Inflammatory macrophage treated with lipopolysaccharide for 4 hours (primary cell): ENCODE results near the gene EMB.
"Not testable (repeated sequence)": the region's sequence is repeated elsewhere in the genome, so short reads cannot be mapped to it uniquely, and the experiment has no call there.

Experiments
- DNase-seq: peaks from one replicate; pipeline ENCODE4 v3.0.0-alpha.2; 2020

Gene EMB, protein sequence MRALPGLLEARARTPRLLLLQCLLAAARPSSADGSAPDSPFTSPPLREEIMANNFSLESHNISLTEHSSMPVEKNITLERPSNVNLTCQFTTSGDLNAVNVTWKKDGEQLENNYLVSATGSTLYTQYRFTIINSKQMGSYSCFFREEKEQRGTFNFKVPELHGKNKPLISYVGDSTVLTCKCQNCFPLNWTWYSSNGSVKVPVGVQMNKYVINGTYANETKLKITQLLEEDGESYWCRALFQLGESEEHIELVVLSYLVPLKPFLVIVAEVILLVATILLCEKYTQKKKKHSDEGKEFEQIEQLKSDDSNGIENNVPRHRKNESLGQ

DNA sequence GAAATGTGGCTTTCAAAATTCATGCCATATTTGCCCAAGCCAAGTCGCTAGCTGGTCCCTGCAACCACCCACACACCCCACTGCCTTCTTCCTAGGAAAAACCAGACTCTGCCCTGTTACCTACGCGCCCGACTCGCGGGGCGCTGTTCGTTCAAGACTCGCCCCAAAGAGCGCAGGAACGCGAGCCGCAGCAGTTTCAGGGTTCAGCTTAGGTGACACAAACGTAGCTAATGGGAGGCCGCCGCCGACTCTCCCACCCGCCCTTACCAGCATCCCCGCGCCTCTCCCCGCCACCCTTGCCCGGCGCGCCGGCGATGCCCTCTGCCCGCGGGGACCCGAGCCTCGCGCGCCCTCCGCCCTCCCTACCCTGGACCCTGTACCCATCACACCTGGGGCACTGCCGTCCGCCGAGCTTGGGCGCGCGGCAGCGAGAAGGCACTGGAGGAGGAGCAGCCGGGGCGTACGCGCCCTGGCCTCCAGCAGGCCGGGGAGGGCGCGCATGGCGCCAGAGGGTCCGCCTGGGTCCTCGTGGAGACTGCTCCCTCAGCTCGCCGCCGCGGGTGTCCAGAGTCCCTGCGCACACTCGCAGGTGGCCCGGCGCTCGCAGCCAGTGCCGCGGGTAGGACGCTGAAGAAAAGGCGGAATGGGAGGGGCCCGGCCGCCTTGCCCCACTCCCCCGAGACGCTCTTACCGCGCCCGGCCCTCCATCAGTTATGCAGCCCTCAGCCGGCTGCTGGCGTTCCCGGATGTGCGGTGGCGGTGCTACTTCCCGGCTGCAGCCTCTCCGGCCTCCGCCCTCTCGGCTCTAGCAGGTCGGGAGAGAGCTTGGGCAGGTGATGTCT is at the start of gene EMB:
Gene EMB, minus strand, starts transcription at position 638 of the 842 bp plus-strand sequence. Its CDS starts 137 bp downstream, at position 501.
- DNase-seq, result peak; percentile 50

DNA sequence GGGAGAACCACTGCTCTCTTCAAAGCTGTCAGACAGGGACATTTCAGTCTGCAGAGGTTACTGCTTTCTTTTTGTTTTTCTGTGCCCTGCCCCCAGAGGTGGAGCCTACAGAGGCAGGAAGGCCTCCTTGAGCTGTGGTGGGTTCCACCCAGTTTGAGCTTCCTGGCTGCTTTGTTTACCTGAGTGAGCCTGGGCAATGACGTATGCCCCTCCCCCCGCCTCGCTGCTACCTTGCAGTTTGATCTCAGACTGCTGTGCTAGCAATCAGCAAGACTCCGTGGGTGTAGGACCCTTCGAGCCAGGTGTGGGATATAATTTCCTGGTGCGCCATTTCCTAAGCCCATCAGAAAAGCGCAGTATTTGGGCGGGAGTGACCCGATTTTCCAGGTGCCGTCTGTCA is 48.4 kb upstream of the EMB start:
- DNase-seq, result not testable (repeated sequence)

DNA sequence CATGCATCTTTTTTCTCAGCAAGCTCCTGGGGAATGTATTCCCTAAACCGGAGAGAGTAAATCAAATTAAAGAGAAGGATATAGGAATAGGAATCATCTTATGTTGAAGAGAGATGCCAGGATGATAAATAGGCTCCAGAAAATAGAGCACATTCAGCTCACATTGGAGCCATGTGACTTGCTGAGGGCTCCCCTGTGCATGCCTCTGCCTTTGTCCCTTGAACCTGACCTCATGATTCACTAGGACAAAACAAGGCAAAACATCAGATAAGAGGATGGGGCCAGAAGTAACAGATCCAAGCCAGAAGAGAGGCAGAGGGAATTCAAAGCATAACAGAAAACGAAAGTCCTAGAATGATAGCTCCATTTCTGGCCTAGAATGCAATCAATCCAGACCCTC is 37.7 kb upstream of the EMB start:
- not testable (repeated sequence) for DNase-seq

DNA sequence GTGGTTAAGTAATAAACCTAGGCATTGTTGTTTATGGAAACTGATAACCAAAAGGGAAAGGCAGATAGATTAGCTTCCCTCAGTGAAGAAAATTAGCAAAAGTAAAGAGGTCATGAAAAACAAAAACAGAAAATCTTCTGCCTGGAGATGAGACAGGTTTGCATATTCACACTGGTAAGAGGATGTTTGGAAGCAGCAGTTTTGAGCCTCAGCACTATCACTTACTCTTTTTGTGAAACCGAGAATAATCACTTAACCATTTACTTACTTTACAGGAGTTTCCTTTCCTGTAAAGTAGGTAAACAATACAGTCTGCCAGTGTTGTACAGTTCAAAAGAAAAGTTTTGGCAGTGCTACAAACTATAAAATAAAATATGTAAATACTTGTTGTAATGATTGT is 35.5 kb upstream of the EMB start:
- no peak for DNase-seq

DNA sequence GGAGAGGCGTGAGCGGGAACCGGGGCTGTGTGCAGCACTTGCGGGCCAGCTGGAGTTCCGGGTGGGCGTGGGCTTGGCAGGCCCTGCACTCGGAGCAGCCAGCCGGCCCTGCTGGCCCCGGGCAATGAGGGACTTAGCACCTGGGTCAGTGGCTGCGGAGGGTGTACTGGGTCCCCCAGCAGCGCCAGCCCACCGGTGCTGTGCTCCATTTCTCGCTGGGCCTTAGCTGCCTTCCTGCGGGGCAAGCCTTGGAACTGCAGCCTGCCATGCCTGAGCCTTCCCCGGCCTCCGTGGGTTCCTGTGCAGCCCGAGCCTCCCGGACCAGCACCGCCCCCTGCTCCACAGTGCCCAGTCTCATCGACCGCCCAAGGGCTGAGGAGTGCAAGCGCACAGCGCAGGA is 23.9 kb upstream of the EMB start:
- not testable (repeated sequence) for DNase-seq

DNA sequence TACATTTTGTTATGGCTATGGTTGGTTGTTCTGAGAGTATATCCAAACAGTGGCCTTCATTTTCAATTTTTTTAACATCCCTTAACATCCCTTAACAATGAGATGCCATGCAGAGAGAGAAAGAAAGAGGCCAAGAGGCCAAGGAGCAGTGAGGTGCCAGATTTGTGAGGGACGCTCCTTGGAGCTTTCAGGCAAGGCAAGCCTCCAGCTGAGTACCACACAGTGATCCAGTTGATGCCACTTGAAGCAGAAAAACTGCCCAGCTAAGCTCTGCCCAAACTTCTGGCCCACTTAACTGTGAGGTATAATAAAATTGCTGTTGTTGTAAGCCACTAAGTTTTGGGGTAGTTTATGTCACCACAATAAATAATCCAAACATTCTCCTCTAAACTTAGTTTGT is 22.6 kb upstream of the EMB start:
- no peak for DNase-seq

DNA sequence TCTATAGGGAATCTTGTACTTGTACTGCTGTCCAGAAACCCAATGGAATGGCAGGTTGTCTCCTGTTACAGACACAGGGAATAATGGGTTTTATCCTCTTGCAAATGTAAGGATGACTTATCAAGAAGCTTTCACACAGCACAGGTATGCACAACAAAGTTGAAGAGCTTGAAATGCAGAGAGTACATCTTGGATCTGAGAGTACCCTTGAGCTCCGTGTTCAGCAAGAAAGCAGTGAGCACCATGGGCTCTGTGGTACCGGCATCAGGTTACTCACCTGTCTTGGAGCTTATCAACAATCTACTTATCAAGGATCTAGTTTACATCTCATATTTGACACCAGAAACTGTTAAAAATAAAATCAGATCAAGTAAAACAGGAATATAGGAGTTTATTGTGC is 22.0 kb upstream of the EMB start:
- no peak for DNase-seq

DNA sequence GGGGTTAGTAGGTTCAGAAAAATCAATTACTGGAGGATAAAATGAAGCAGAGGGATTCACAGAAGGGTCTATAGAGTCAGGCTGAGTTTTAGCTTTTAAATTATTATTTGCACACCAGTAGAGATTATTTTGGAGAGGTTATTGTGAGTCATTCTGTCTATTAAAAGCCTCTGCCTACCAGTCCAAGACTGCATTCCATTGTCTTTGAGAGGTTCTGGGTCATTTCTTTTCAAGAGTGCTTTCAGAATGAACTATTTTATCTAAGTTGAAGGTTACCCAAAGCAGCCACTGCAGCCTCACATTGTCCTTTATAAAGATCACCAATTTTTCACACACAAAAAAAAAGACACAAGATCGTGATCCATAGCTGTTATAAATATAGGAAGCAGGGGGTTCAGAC is 21.5 kb upstream of the EMB start:
- not testable (repeated sequence) for DNase-seq

DNA sequence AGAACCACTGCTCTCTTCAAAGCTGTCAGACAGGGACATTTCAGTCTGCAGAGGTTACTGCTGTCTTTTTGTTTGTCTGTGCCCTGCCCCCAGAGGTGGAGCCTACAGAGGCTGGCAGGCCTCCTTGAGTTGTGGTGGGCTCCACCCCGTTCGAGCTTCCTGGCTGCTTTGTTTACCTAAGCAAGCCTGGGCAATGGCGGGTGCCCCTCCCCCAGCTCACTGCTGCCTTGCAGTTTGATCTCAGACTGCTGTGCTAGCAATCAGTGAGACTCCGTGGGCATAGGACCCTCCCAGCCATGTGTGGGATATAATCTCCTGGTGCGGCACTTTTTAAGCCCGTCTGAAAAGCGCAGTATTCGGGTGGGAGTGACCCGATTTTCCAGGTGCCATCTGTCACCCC is 17.3 kb upstream of the EMB start:
- not testable (repeated sequence) for DNase-seq

DNA sequence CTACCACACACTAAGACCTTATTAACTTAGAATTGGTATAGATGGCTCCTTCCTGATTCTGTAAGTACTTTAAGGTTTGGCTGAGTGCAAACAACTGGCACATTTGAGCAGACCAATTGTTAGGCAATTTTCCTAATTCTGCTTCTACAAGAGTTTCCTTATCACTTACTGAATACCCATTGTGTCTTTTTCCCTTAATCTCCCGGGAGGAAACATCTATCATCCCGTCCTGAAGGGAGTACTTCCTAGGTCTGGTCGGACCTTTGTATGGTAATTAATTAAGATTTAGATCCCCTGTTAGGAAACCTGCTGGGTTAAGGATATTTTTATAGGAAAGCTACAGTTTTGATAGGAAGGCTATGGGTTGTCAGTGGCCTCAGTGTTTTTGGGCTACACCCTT is 8.2 kb upstream of the EMB start:
- DNase-seq, result not testable (repeated sequence)

DNA sequence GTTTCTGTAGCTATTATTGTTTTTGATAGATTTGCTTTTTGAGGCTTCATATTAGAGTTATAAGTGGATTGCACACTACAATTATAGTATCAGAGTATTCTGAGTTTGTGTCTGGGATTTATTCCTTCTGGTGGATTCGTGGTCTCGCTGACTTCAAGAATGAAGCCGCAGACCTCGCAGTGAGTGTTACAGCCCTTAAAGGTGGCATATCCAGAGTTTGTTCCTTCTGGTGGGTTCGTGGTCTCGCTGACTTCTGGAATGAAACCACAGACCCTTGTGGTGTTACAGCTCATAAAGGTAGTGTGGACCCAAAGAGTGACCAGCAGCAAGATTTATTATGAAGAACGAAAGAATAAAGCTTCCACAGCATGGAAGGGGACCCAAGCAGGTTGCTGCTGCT is 6.9 kb upstream of the EMB start:
- DNase-seq, result no peak

DNA sequence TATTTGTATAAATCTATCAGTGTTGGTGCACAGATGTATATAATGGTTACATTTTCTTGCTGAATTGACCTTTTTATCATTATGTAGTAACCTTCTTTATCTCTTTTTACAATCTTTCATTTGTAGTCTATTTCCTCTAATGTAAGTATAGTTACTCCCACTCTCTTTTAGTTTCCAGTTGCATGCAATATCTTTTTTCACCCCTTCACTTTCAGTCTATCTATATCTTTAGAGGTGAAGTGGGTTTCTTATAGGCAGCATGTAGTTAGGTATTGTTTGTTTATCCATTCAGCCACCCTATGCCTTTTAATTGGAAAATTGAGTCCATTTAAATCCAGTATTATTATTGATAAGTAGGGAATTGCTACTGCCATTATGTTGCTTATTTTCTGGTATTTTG is 6.1 kb upstream of the EMB start:
- no peak for DNase-seq

DNA sequence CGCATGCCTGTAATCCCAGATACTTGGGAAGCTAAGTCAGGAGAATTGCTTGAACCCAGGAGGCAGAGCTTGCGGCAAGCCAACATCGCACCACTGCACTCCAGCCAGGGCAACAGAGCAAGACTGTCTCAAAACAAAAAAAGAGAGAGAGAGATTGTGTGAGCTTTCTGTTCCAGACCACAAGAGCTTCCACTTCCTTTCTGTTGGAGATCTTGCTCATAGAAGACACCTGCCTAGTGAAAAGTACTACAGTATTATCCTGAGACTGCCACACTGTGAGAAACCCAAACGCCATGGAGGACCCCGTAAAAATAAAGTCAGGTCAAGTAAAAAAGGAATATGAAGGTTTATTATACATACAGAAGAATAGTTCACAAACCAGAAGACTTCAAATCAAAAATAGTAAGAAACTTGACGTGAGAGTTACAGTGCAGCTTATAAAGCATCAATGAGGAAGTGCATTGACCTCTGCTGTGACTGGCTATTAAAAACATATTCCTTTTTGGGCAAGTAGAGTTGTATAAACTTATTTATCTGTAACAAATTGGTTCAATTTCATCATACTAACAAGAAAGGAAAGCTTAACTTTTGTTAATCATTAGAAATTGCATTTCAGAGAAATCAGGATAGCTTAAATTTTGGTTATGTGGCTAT is 4.3 kb upstream of the EMB start:
- peak; percentile 26 for DNase-seq

DNA sequence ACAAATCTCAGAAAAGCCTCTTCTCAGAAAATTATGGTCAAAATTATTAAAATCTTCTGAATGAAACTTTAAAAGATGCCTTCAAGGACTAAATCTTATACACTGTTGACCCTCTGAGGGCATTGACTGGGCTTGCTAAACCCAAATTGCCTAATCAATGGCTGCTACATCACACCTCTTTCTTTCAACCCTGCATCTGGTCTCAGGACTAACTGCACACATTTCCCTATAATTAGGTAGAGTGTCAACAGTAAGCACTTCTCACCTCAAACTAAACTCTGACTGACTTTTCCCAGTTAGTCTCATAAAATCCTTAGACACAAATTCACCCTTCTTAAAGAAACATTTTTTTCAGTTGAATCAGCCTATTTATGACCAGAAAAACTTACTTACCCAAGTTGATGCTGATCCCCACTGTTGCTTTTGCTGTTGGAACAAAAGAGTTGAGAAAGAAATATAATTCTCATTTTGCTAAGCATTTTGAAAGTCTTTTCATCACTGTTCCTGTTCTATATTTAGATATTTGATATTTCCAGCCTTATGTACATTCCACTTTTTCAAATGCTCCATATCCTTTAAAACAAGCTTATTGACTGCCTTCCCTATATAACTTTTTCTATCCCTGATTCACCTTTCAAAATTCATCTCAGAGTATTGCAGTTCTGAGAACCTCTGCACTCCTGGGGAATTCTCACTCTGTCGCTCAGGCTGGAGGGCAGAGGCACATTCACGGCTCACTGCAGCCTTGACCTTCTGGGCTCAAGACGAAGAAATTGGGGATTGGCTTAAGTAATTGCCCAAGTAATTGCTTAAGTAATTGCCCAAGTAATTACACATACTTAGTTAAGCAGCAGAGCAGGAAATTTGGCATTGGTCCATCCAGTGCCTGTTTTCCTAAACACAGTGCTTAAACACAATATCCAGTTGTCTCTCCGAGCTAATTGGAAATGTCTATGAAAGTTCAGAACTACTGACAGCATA is 1.8 kb upstream of the EMB start:
- DNase-seq, result not testable (repeated sequence)

DNA sequence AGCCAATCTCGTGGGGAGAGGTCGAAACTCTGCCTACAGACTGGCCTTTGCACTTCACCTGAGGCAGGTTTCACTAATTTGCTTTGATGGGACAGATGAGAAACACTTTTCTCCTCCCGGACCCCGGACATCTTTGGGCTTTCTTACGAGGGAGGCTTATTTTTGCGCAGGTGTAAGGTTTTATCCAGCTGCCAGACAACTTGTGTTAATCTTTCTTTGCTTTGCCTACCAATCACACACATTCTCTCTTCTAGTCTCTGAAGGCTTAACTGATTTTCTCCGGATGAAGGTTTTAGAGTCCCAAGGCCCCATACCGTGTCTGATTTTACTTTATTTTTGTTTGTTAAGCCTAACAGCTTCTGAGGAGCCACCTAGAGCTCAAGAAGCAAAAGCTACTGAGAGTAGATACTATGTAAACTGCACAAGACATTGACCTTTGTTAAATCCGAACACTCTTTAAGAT is 436 bp upstream of the EMB start:
- DNase-seq, result no peak

DNA sequence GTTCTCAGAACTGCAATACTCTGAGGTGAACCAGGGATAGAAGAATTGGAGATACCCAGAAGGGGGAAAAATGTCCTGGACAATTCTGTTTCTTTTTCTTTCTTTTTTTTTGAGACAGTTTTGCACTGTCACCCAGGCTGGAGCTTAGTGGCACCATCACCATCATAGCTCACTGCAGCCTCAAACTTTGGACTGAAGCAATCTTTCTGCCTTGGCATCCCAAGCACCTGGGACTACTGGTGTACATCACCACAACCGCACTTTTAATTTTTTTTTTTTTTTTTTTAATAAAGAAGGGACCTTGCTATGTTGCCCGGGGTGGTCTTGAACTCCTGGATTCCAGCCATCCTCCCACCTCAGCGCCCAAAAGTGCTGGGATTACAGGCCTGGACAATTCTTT is 1.9 kb downstream of the EMB start:
- DNase-seq, result no peak

DNA sequence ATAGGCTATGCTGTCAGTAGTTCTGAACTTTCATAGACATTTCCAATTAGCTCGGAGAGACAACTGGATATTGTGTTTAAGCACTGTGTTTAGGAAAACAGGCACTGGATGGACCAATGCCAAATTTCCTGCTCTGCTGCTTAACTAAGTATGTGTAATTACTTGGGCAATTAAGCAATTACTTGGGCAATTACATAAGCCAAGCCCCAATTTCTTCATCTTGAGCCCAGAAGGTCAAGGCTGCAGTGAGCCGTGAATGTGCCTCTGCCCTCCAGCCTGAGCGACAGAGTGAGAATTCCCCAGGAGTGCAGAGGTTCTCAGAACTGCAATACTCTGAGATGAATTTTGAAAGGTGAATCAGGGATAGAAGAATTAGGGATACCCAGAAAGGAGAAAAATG is 3.0 kb downstream of the EMB start:
- peak; percentile 59 for DNase-seq

DNA sequence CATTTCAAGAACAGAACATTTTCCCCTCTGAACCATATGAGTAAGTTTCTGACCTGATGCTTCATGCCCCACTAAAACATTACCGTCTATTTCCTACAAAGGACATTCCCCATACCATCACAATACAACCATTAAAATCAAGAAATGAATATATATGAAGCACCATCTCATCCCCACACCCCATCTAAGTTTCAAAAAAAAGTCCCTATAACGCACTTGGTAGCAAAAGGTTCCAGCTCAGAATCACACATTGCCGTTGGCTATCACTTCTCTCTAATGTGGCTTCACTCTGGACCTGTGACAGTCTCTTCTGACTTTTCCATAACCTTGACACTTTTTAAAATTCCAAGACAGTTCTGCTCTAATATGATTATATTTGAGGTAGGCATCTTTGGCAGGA is 5.9 kb downstream of the EMB start:
- DNase-seq, result no peak

DNA sequence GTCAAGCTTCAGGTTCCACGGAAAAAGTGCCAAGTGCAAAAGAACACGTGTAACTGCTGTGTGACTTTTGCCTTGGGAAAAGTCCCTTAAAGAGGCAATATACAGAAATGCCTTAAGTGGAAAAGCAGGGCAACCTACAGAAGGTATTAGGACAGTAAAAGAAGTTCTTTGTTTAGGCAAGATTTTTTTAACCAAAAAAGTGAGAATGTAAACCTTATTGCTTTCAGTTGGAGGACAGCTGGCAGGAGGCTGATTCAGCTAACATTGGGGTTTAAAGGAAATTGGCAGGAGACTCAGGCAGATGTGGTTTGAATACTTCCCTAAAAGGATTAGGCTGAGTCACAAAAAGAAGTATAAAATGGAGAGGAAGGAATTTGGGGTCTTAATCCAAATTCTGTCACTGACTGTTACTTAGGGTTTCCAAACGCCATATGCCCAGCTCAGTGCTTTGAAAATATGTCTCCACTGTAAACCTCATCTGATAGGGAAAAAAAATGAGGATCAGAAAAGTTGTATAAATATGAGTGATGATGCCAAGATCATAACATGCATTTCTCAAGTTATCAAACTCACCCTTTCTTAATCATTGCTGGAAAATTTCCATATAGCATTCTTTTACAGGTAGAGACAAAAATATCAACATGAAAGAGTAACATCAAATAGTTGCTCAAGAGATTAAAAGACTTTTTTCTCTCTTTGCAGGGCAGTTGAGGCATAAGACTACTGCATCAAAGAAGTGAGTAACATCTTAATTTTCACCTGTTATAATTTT is 9.8 kb downstream of the EMB start:
- DNase-seq, result not testable (repeated sequence)

DNA sequence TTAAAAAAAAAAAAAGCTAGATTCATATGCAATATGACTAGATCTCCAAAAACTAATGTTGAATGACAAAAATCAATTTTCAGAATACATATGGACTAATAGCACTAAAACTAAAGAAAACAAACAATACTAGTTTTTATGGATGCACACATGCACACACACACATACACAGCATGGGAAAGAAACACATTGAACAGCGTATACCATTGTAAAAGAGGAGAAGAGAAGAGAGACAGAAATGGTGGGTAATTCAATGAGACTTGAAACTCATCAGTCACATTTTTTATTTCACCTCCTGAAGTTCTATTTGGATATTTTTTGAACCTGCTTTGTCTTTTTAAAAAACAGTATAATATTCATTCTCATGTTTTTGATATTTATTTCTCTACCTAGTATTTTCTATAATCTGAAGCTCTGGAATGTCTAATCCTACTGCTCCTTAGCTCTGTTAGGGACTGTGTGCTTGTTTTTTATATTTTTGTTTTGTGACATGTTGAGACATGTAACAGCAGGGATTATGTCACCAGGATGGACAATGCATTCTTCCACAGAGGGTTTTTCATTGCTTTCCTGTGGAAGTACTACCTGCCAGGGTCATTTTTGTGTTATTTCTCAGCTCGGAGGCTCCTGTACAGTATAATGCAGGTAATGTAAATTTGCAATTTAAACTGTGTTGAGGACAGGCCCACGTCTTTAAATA is 17.8 kb downstream of the EMB start:
- not testable (repeated sequence) for DNase-seq
